K562 (cell line): ENCODE results near the gene RNU5D-1. TPM values are rescaled to one million over a fixed set of nuclear protein-coding genes. Genes with fewer than 3 reads are reported as not detected.
"Not testable (repeated sequence)": the region's sequence is repeated elsewhere in the genome, so short reads cannot be mapped to it uniquely, and the experiment has no call there.

ENCODE experiments used
- ATAC-seq: fragments of 200-7000 bp; cut with Tn5 transposase; 3 replicates; pipeline ENCODE4 v1.9.1; 2020; ENCODE audit warnings: moderate library complexity
- BruUV-seq: library from RNA; stranded (reverse); fragments of 400-500 nt; replicated peaks from 2 replicates; lab custom pipeline; 2021; lab: Mats Ljungman, UMichigan
- CTCF ChIA-PET: fragments of 300-600 bp; formaldehyde crosslinking; extraction: SDS; loops from one replicate; lab custom pipeline; 2021; ENCODE audit warnings: low intra/inter-chr PET ratio; lab: Yijun Ruan, JAX
- POLR2A ChIA-PET: fragments of 300-600, 350-650 bp; sonication (Branson Sonifier 250); formaldehyde crosslinking; extraction: SDS; loops from one replicate; lab custom pipeline; 2021; ENCODE audit warnings: antibody characterized with exemption, inconsistent platforms; lab: Yijun Ruan, JAX
- DNase-seq, 4 experiments: peaks; one replicate each; pipeline versions ENCODE4 v3.0.0 to v3.0.0-alpha.2; 2011 to 2018; ENCODE audit warnings: low spot score in 3 of 4, mixed read lengths in 3 of 4; ENCODE audit errors: extremely low read depth in 1 of 4
- FAIRE-seq: peaks from 2 replicates; lab custom pipeline; 2011; peaks lifted over from hg19 to GRCh38; lab: Jason Lieb, UNC
- H2AFZ ChIP-seq: 2 replicates; pipeline ENCODE4 v1.6.0; 2011; ENCODE audit warnings: low read depth, low read length, control low read depth, inconsistent platforms
- H3K27ac ChIP-seq: fragments of 200-600 bp; 3 replicates; pipeline ENCODE4 v1.8.0; 2011; ENCODE audit warnings: low read depth, mild to moderate bottlenecking, control low read depth, inconsistent platforms, low read length, moderate library complexity, mixed read lengths; ENCODE audit errors: extremely low read depth
- H3K27me3 ChIP-seq, 2 experiments: fragments of 300-600 bp in 1 of 2; 2 replicates in 1 of 2; 3 replicates in 1 of 2; pipeline versions ENCODE4 v1.6.0 to v1.8.0; 2011; ENCODE audit warnings: inconsistent platforms in 2 of 2, low read length in 2 of 2, mild to moderate bottlenecking in 1 of 2, mixed read lengths in 1 of 2, moderate library complexity in 1 of 2; ENCODE audit not compliant: control insufficient read depth in 2 of 2, insufficient read depth in 2 of 2
- H3K36me3 ChIP-seq: fragments of 300-600 bp; 3 replicates; pipeline ENCODE4 v1.8.0; 2011; ENCODE audit warnings: mild to moderate bottlenecking, low read length, inconsistent platforms; ENCODE audit not compliant: control insufficient read depth, insufficient read depth
- H3K4me1 ChIP-seq, 2 experiments: fragments of 200-600 bp in 1 of 2; replicated peaks in 1 of 2; 2 replicates in 1 of 2; 3 replicates in 1 of 2; pipeline versions ENCODE4 v1.5.1 to v1.8.0; 2011; ENCODE audit warnings: inconsistent platforms in 2 of 2, low read length in 2 of 2, mild to moderate bottlenecking in 1 of 2, mixed read lengths in 1 of 2, moderate library complexity in 1 of 2; ENCODE audit not compliant: control insufficient read depth in 2 of 2, insufficient read depth in 2 of 2
- H3K4me2 ChIP-seq: 2 replicates; pipeline ENCODE4 v1.6.1; 2011; ENCODE audit warnings: low read length, control low read depth, inconsistent platforms, mixed read lengths; ENCODE audit not compliant: insufficient read depth
- H3K4me3 ChIP-seq: fragments of 200-600 bp; sonication (generic), shearing (Covaris generic); 2 replicates; pipeline ENCODE4 v1.5.1; 2016; ENCODE audit warnings: control low read depth, inconsistent platforms
- H3K79me2 ChIP-seq: fragments of 200-600 bp; 3 replicates; pipeline ENCODE4 v1.8.0; 2011; ENCODE audit warnings: low read length, inconsistent platforms; ENCODE audit not compliant: control insufficient read depth, insufficient read depth
- H3K9ac ChIP-seq, 2 experiments: 2 replicates each; pipeline versions ENCODE4 v1.6.0 to v1.6.1; 2011; ENCODE audit warnings: low read depth in 2 of 2, low read length in 2 of 2, control low read depth in 1 of 2, inconsistent platforms in 1 of 2, mild to moderate bottlenecking in 1 of 2, mixed read lengths in 1 of 2; ENCODE audit not compliant: insufficient read depth in 1 of 2
- H3K9me1 ChIP-seq: one replicate; pipeline ENCODE4 v1.6.0; 2011; ENCODE audit warnings: inconsistent platforms, mild to moderate bottlenecking, low read length, moderate library complexity; ENCODE audit not compliant: control insufficient read depth, insufficient read depth
- H3K9me3 ChIP-seq: replicated peaks from 2 replicates; pipeline ENCODE4 v1.5.1; 2011; ENCODE audit warnings: low read depth, low read length, inconsistent platforms; ENCODE audit not compliant: control insufficient read depth, insufficient read depth
- H4K20me1 ChIP-seq: replicated peaks from 2 replicates; pipeline ENCODE4 v1.6.1; 2011; ENCODE audit warnings: low read length, inconsistent platforms, mixed read lengths; ENCODE audit not compliant: control insufficient read depth, insufficient read depth
- ARNT ChIP-seq, 2 experiments: fragments of 450-650 bp; IDR thresholded peaks; 2 replicates each; pipeline ENCODE4 v1.6.1; 2016; ENCODE audit warnings: mild to moderate bottlenecking in 1 of 2
- DMBX1 ChIP-seq: fragments of 250-450 bp; sonication (Bioruptor Pico); IDR thresholded peaks from 2 replicates; pipeline ENCODE4 v1.8.0; 2022; ENCODE audit warnings: inconsistent platforms, mild to moderate bottlenecking, moderate library complexity, borderline replicate concordance
- ETV1 ChIP-seq: fragments of 450-650 bp; conservative IDR thresholded peaks from 2 replicates; pipeline ENCODE4 v1.6.1; 2016; ENCODE audit warnings: missing genetic modification characterization, control low read depth, low read depth, missing compliant biosample characterization
- GATAD2B ChIP-seq: fragments of 450-650 bp; IDR thresholded peaks from 2 replicates; pipeline ENCODE4 v1.6.1; 2017; ENCODE audit warnings: mild to moderate bottlenecking, borderline replicate concordance
- HDAC8 ChIP-seq: fragments of 450-650 bp; IDR thresholded peaks from 2 replicates; pipeline ENCODE4 v1.6.1; 2016; ENCODE audit warnings: mild to moderate bottlenecking, missing genetic modification characterization, moderate library complexity, missing compliant biosample characterization
- NR4A1 ChIP-seq, 2 experiments: fragments of 250-450 bp in 1 of 2; fragments of 450-650 bp in 1 of 2; sonication (Bioruptor Pico) in 1 of 2; IDR thresholded peaks; 2 replicates each; pipeline versions ENCODE4 v1.4.0 to v1.6.1; 2016 to 2020; ENCODE audit warnings: mild to moderate bottlenecking in 2 of 2, missing compliant biosample characterization in 1 of 2, missing genetic modification characterization in 1 of 2, moderate library complexity in 1 of 2
- PTRF ChIP-seq: fragments of 450-650 bp; IDR thresholded peaks from 2 replicates; pipeline ENCODE4 v1.6.1; 2016; ENCODE audit warnings: mild to moderate bottlenecking, missing genetic modification characterization, missing compliant biosample characterization
- PTTG1 ChIP-seq: fragments of 450-650 bp; IDR thresholded peaks from 2 replicates; pipeline ENCODE4 v1.6.1; 2016; ENCODE audit warnings: low read depth, mild to moderate bottlenecking, missing genetic modification characterization, missing compliant biosample characterization
- ZNF311 ChIP-seq: fragments of 250-450 bp; sonication (Bioruptor Pico); IDR thresholded peaks from 2 replicates; pipeline ENCODE4 v1.4.0; 2020; ENCODE audit warnings: mild to moderate bottlenecking, moderate library complexity
- ZNF589 ChIP-seq: fragments of 200-800 bp; sonication (Bioruptor generic); IDR thresholded peaks from 2 replicates; pipeline ENCODE4 v1.6.1; 2016; ENCODE audit warnings: low read depth, missing genetic modification characterization, missing compliant biosample characterization
- WGBS: fragments of 100-300 bp; shearing (Covaris generic); methylation state at CpG from one replicate; pipeline ENCODE4 v1.1.6; 2016; ENCODE audit warnings: low coverage, mixed read lengths; ENCODE audit not compliant: insufficient coverage; ENCODE audit errors: missing lambda C conversion rate; 5-methylcytosine and 5-hydroxymethylcytosine counted together
- in situ Hi-C: fragments of 300-500 bp; cut with MboI; formaldehyde crosslinking; loops from 4 replicates; pipeline ENCODE4 v1.15.0; 2018; ENCODE audit warnings: inconsistent platforms, mixed read lengths
- intact Hi-C: fragments of 100-400 bp; cut with micrococcal nuclease; formaldehyde crosslinking; loops from 2 replicates; pipeline ENCODE4 v1.14.2; 2022
- polyA plus RNA-seq, 8 experiments: library from polyadenylated mRNA; depleted of rRNA in 4 of 8; stranded (reverse) in 5 of 8; unstranded in 3 of 8; fragments of >200 nt; fragmentation: Nextera tagmentation in 2 of 8; fragmentation: Illumina TruSeq in 1 of 8; extraction: Ambion mirVana in 2 of 8; extraction: Trizol in 1 of 8; gene quantifications; 2 replicates each; pipeline versions ENCODE4 v1.2.1 to v1.2.3, GENCODE V29; 2011 to 2014; ENCODE audit warnings: inconsistent platforms in 1 of 8, missing spikeins in 1 of 8
- total RNA-seq, 7 experiments: library from RNA; depleted of rRNA in 6 of 7; stranded (reverse); fragments of >200 nt in 6 of 7; fragmentation: Illumina TruSeq in 2 of 7; extraction: Trizol in 2 of 7; gene quantifications; 2 replicates each; pipeline versions ENCODE4 v1.2.1 to v1.2.3, GENCODE V29; 2011 to 2021; ENCODE audit warnings: low replicate concordance in 1 of 7
- TF ChIP-seq, protein P1 (sequence below): fragments of 200-800 bp; sonication (Bioruptor generic); IDR thresholded peaks from 2 replicates; pipeline ENCODE4 v1.6.1; 2016; ENCODE audit warnings: missing genetic modification characterization, missing compliant biosample characterization
- TF ChIP-seq, protein P2 (sequence below), 2 experiments: fragments of 250-450 bp in 1 of 2; fragments of 450-650 bp in 1 of 2; sonication (Bioruptor Pico) in 1 of 2; IDR thresholded peaks; 2 replicates each; pipeline versions ENCODE4 v1.6.1 to v1.8.0; 2016 to 2021; ENCODE audit warnings: mild to moderate bottlenecking in 2 of 2, moderate library complexity in 2 of 2, missing compliant biosample characterization in 1 of 2, missing genetic modification characterization in 1 of 2
- TF ChIP-seq, protein P3 (sequence below): fragments of 450-650 bp; conservative IDR thresholded peaks from 2 replicates; pipeline ENCODE4 v1.6.1; 2016; ENCODE audit warnings: missing genetic modification characterization, low read depth, mild to moderate bottlenecking, control low read depth, missing compliant biosample characterization

Gene RNU5D-1
- total and polyA plus RNA-seq, 9 of the 15 experiments (the other 6 are each of a cell fraction or from before 2014, with no cell fraction given): under 0.01 TPM; not detected in 8

DNA sequence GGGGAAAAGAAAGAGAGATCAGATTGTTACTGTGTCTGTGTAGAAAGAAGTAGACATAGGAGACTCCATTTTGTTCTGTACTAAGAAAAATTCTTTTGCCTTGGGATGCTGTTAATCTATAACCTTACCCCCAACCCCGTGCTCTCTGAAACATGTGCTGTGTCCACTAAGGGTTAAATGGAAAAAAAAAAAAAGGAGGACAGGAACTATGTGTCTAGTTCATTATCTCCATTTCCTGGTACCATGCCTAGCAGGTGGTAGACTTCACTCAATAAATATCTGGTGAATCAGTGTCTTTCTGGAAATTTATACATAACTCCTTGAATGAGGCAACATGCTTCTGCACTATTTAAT, 8.0 kb upstream of the RNU5D-1 start:
- BruUV-seq; in situ Hi-C loops; H4K20me1 ChIP-seq; H3K9me1 ChIP-seq; H3K27me3 ChIP-seq; ATAC-seq; H3K9me3 ChIP-seq; DNase-seq; FAIRE-seq; TF ChIP-seq NR4A1 (CRISPR knock-in tag; IDR thresholded peaks at IDR 0.05): not testable (repeated sequence)
- Histone ChIP-seq H3K9ac (peak overlapping the region; percentile 96 to 97; a peak in 3 of 4 replicates), H3K27ac (peak overlapping the region; percentile 95), H3K79me2 (peaks cover 41% of the 10 kb centered on the region), H3K4me1 (peaks cover 13 to 22% of the 10 kb centered on the region in 2 experiments; a peak in 4 of 5 replicates), H3K4me2 (peak overlapping the region; percentile 94), H2AFZ (peak overlapping the region; percentile 90), H3K4me3 (peak overlapping the region; percentile 68), H3K36me3 (peaks cover 28% of the 10 kb centered on the region)
- ChIA-PET POLR2A (interaction anchor here (0.9 to 3.7 kb wide), 3 partner anchors 8 to 36 kb away, joined by 3 to 22 read pairs (median 4); partner anchors contain the start of gene RPS8), CTCF (interaction anchor here (0.6 kb wide), 1 partner anchor 28 kb away, joined by 3 read pairs; no protein-coding TSS in a partner anchor)
- 14% methylated on average over 1 of the region's 1 CpG for WGBS
- intact Hi-C loops: loop anchor here (1.0 to 2.0 kb wide), 2 partner anchors 8 to 36 kb away; partner anchors contain the start of genes RNU5D-1 and RPS8
- TF ChIP-seq PTRF (peak; percentile 46; the same call in 1 of the 2 replicates), ZNF589 (CRISPR knock-in tag) (0 out of 2 replicates have a peak, but pooled peaks have one; percentile 49), HDAC8 (0 out of 2 replicates have a peak, but pooled peaks have one; percentile 16), GATAD2B (0 out of 2 replicates have a peak, but pooled peaks have one; percentile 38), NR4A1 (tag; IDR thresholded peaks at IDR 0.05) (peak; percentile 85), ARNT (IDR thresholded peaks at IDR 0.05) (0 out of 4 replicates have a peak, but pooled peaks of 1 of the 2 experiments have one; percentile 51), PTTG1 (tag) (peak; percentile 72), DMBX1 (CRISPR knock-in tag) (peak; percentile 60), ZNF311 (CRISPR knock-in tag) (0 out of 2 replicates have a peak, but pooled peaks have one; percentile 31), ETV1 (peak; percentile 40; the same call in 1 of the 2 replicates)
- TF ChIP-seq, protein P1, sequence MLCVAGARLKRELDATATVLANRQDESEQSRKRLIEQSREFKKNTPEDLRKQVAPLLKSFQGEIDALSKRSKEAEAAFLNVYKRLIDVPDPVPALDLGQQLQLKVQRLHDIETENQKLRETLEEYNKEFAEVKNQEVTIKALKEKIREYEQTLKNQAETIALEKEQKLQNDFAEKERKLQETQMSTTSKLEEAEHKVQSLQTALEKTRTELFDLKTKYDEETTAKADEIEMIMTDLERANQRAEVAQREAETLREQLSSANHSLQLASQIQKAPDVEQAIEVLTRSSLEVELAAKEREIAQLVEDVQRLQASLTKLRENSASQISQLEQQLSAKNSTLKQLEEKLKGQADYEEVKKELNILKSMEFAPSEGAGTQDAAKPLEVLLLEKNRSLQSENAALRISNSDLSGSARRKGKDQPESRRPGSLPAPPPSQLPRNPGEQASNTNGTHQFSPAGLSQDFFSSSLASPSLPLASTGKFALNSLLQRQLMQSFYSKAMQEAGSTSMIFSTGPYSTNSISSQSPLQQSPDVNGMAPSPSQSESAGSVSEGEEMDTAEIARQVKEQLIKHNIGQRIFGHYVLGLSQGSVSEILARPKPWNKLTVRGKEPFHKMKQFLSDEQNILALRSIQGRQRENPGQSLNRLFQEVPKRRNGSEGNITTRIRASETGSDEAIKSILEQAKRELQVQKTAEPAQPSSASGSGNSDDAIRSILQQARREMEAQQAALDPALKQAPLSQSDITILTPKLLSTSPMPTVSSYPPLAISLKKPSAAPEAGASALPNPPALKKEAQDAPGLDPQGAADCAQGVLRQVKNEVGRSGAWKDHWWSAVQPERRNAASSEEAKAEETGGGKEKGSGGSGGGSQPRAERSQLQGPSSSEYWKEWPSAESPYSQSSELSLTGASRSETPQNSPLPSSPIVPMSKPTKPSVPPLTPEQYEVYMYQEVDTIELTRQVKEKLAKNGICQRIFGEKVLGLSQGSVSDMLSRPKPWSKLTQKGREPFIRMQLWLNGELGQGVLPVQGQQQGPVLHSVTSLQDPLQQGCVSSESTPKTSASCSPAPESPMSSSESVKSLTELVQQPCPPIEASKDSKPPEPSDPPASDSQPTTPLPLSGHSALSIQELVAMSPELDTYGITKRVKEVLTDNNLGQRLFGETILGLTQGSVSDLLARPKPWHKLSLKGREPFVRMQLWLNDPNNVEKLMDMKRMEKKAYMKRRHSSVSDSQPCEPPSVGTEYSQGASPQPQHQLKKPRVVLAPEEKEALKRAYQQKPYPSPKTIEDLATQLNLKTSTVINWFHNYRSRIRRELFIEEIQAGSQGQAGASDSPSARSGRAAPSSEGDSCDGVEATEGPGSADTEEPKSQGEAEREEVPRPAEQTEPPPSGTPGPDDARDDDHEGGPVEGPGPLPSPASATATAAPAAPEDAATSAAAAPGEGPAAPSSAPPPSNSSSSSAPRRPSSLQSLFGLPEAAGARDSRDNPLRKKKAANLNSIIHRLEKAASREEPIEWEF (CRISPR knock-in tag): 0 out of 2 replicates have a peak, but pooled peaks have one; percentile 33
- TF ChIP-seq, protein P2, sequence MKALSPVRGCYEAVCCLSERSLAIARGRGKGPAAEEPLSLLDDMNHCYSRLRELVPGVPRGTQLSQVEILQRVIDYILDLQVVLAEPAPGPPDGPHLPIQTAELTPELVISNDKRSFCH (CRISPR knock-in tag; IDR thresholded peaks at IDR 0.05): not testable (repeated sequence)
- TF ChIP-seq, protein P2 (tag; IDR thresholded peaks at IDR 0.05): peak; percentile 38; the same call in 1 of the 2 replicates
- TF ChIP-seq, protein P3, sequence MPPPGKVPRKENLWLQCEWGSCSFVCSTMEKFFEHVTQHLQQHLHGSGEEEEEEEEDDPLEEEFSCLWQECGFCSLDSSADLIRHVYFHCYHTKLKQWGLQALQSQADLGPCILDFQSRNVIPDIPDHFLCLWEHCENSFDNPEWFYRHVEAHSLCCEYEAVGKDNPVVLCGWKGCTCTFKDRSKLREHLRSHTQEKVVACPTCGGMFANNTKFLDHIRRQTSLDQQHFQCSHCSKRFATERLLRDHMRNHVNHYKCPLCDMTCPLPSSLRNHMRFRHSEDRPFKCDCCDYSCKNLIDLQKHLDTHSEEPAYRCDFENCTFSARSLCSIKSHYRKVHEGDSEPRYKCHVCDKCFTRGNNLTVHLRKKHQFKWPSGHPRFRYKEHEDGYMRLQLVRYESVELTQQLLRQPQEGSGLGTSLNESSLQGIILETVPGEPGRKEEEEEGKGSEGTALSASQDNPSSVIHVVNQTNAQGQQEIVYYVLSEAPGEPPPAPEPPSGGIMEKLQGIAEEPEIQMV (tag): peak; percentile 44; the same call in 1 of the 2 replicates
